ENCODE measurements around the gene CHST11. TPM values are rescaled to one million over a fixed set of nuclear protein-coding genes. Genes with fewer than 3 reads are reported as not detected.

CHST11 gene
- polyA plus RNA-seq, 1 donor (not counting 4 experiments of a cell fraction or from before 2014, with no cell fraction given): 11.9 TPM

DNA sequence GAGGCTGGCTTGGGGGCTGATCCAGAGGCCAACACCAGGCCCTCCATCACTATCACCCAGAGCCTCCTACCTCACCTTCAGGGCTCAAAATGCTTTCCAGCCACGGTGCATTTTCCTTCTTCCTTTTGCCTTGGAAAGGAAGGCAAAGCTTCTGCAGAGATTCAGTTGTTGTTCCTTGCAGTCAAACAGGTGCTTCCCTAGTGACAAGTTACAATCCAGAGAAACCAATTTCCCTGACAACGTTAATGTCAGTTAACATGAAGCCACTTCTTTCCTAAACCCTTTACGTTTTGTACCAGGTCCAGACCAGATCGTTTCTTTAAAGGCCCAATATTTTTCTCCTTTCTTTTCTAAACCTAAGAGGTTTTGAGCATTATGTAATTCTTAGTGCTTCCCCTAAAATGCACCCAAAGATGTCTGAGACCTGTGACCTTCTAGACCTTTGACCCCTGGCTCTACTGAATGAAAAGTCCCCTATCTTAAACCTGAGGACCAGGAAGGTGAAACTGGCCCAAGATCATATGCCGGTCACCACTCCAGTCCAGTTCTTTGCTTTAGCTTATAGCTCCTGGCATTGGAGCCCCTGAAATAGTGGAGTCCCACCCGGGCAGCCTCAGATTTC is 289.8 kb downstream of the CHST11 start:
- dilution Hi-C loops (cut with MboI; ENCODE audit: extremely low pct_ligation_motif_present, low sequenced_read_pairs): no loop called here
- no peak for DNase-seq (ENCODE audit: low read depth, low spot score)
- no peak for FAIRE-seq
- Histone ChIP-seq H2AFZ (ENCODE audit: control insufficient read depth, low read length) (no peak overlapping the region), H3K27me3 (ENCODE audit: control insufficient read depth, extremely low read depth, insufficient read depth, low read length) (no peaks in the 10 kb centered on the region), H3K9me1 (ENCODE audit: control insufficient read depth, extremely low read depth, insufficient read depth, low read length) (no peaks in the 10 kb centered on the region), H3K79me2 (ENCODE audit: control insufficient read depth, insufficient read depth, low read length) (no peaks in the 10 kb centered on the region), H3K4me2 (ENCODE audit: control insufficient read depth, extremely low read depth, insufficient read depth, low read depth, low read length) (no peak overlapping the region), H3K4me1 (ENCODE audit: control insufficient read depth, extremely low read depth, insufficient read depth, low read length) (peaks cover 12% of the 10 kb centered on the region), H3K36me3 (ENCODE audit: control insufficient read depth in 2 of 2, extremely low read depth in 1 of 2, insufficient read depth in 2 of 2, low read length in 2 of 2) (no peaks in the 10 kb centered on the region), H4K20me1 (ENCODE audit: control insufficient read depth, extremely low read depth, insufficient read depth, low read length) (no peaks in the 10 kb centered on the region), H3K9me3 (ENCODE audit: control insufficient read depth, low read depth, low read length) (no peaks in the 10 kb centered on the region), H3K9ac (ENCODE audit: control insufficient read depth, extremely low read depth, insufficient read depth, low read length) (no peak overlapping the region), H3K27ac (ENCODE audit: control insufficient read depth, insufficient read depth, low read length) (no peak overlapping the region), H3K4me3 (ENCODE audit: control insufficient read depth in 2 of 3, extremely low read depth in 1 of 3, insufficient read depth in 2 of 3, low read depth in 1 of 3, low read length in 3 of 3) (no peak overlapping the region)
- TF ChIP-seq CTCF (optimal IDR thresholded peaks at IDR 0.05 in 1 of 3, IDR thresholded peaks at IDR 0.05 in 1 of 3, conservative IDR thresholded peaks at IDR 0.05 in 1 of 3; ENCODE audit: extremely low read depth in 1 of 3, insufficient read depth in 2 of 3, low read length in 3 of 3): no peak
- TF ChIP-seq EZH2 (IDR thresholded peaks at IDR 0.05; ENCODE audit: low read length): no peak

GRCh38 chr12:104747330-104747729 is 290.6 kb downstream of the CHST11 start:
- H3K4me2 ChIP-seq (ENCODE audit: control insufficient read depth, extremely low read depth, insufficient read depth, low read depth, low read length): no peak overlapping the region
- no peak overlapping the region for H3K9ac ChIP-seq (ENCODE audit: control insufficient read depth, extremely low read depth, insufficient read depth, low read length)
- H4K20me1 ChIP-seq (ENCODE audit: control insufficient read depth, extremely low read depth, insufficient read depth, low read length): no peaks in the 10 kb centered on the region
- DNase-seq (ENCODE audit: low read depth, low spot score) (no peak), FAIRE-seq (no peak)
- H3K27me3 ChIP-seq (ENCODE audit: control insufficient read depth, extremely low read depth, insufficient read depth, low read length): no peaks in the 10 kb centered on the region
- no peaks in the 10 kb centered on the region for H3K79me2 ChIP-seq (ENCODE audit: control insufficient read depth, insufficient read depth, low read length)
- dilution Hi-C loops (cut with MboI; ENCODE audit: extremely low pct_ligation_motif_present, low sequenced_read_pairs): no loop called here
- no peak overlapping the region for H2AFZ ChIP-seq (ENCODE audit: control insufficient read depth, low read length)
- no peak overlapping the region for H3K27ac ChIP-seq (ENCODE audit: control insufficient read depth, insufficient read depth, low read length)
- H3K4me3 ChIP-seq (ENCODE audit: control insufficient read depth in 2 of 3, extremely low read depth in 1 of 3, insufficient read depth in 2 of 3, low read depth in 1 of 3, low read length in 3 of 3): no peak overlapping the region
- peaks cover 12% of the 10 kb centered on the region for H3K4me1 ChIP-seq (ENCODE audit: control insufficient read depth, extremely low read depth, insufficient read depth, low read length)
- no peaks in the 10 kb centered on the region for H3K9me3 ChIP-seq (ENCODE audit: control insufficient read depth, low read depth, low read length)
- H3K9me1 ChIP-seq (ENCODE audit: control insufficient read depth, extremely low read depth, insufficient read depth, low read length): no peaks in the 10 kb centered on the region
- TF ChIP-seq CTCF (optimal IDR thresholded peaks at IDR 0.05 in 1 of 3, IDR thresholded peaks at IDR 0.05 in 1 of 3, conservative IDR thresholded peaks at IDR 0.05 in 1 of 3; ENCODE audit: extremely low read depth in 1 of 3, insufficient read depth in 2 of 3, low read length in 3 of 3) (no peak), EZH2 (IDR thresholded peaks at IDR 0.05; ENCODE audit: low read length) (no peak)
- no peaks in the 10 kb centered on the region for H3K36me3 ChIP-seq (ENCODE audit: control insufficient read depth in 2 of 2, extremely low read depth in 1 of 2, insufficient read depth in 2 of 2, low read length in 2 of 2)
